Gastrocnemius medialis (tissue), 4 donors: ENCODE measurements around the gene TRAK1. TPM values are rescaled to one million over a fixed set of nuclear protein-coding genes. Genes with fewer than 3 reads are reported as not detected.

Source experiments
- ATAC-seq, 2 donors: fragments of 150-250 bp; one replicate each; pipeline ENCODE4 v1.9.1; 2016
- DNase-seq, 2 donors: peaks; one replicate each; pipeline ENCODE4 v3.0.0-alpha.2; 2019
- H3K27ac ChIP-seq, 4 donors: fragments of 200-600 bp; sonication (generic); 1 replicate in 1 of 4; 2 replicates in 3 of 4; pipeline ENCODE4 v1.5.1; 2016 to 2018; ENCODE audit warnings: mild to moderate bottlenecking in 2 of 4, moderate library complexity in 1 of 4
- H3K27me3 ChIP-seq, 3 donors: fragments of 200-600 bp; sonication (generic) in 2 of 3; 1 replicate in 1 of 3; 2 replicates in 2 of 3; pipeline versions ENCODE4 v1.5.1 to v1.6.0; 2016 to 2019; ENCODE audit warnings: mild to moderate bottlenecking in 1 of 3, moderate library complexity in 1 of 3
- H3K36me3 ChIP-seq, 2 donors: fragments of 200-600 bp; sonication (generic) in 1 of 2; one replicate each; pipeline ENCODE4 v1.5.1; 2017 to 2018
- H3K4me1 ChIP-seq, 2 donors: fragments of 200-600 bp; sonication (generic) in 1 of 2; one replicate each; pipeline ENCODE4 v1.5.1; 2016 to 2017; ENCODE audit warnings: mild to moderate bottlenecking in 2 of 2
- H3K4me3 ChIP-seq, 4 donors: fragments of 200-600 bp; sonication (generic) in 3 of 4; 1 replicate in 1 of 4; 2 replicates in 3 of 4; pipeline ENCODE4 v1.5.1; 2016 to 2019; ENCODE audit warnings: mild to moderate bottlenecking in 2 of 4
- H3K9me3 ChIP-seq, 3 donors: fragments of 200-600 bp; sonication (generic) in 2 of 3; 1 replicate in 1 of 3; 2 replicates in 2 of 3; pipeline ENCODE4 v1.5.1; 2016 to 2019
- CTCF ChIP-seq, 5 experiments: fragments of 450-650 bp in 3 of 5; fragments of 200-600 bp in 2 of 5; sonication (generic) in 2 of 5; IDR thresholded peaks in 4 of 5; conservative IDR thresholded peaks in 1 of 5; 1 replicate in 4 of 5; 2 replicates in 1 of 5; pipeline ENCODE4 v1.5.1; 2016 to 2019; ENCODE audit warnings: antibody characterized with exemption in 5 of 5, mild to moderate bottlenecking in 3 of 5, moderate library complexity in 3 of 5
- POLR2A ChIP-seq, 2 donors: fragments of 450-650 bp; IDR thresholded peaks; one replicate each; pipeline ENCODE4 v1.6.1; 2017; ENCODE audit warnings: antibody characterized with exemption in 2 of 2, mild to moderate bottlenecking in 2 of 2, moderate library complexity in 2 of 2
- in situ Hi-C, 4 donors: fragments of 200-750 bp; cut with MboI; loops; one replicate each; pipeline versions ENCODE4 v1.15.0 to v1.8.0; 2017; ENCODE audit warnings: low sequenced_read_pairs in 4 of 4
- intact Hi-C: fragments of 100-400 bp; cut with DNase I; formaldehyde crosslinking; loops from one replicate; pipeline ENCODE4 v1.15.1; 2023; ENCODE audit warnings: low total_unique reads
- total RNA-seq, 4 donors: library from RNA; depleted of rRNA; stranded (reverse); fragments of >200 nt; gene quantifications; one replicate each; pipeline versions ENCODE4 v1.1.0 to v1.2.3, GENCODE V29; 2016

Gene TRAK1
- total RNA-seq, 4 donors from 2014 or later: 59.5 to 109 (median 98.6) TPM

- H3K4me1 ChIP-seq: peaks cover 80 to 86% of the 10 kb centered on the region in 2 donors
- in situ Hi-C loops: loop anchor here in 1 of 4 donors (10.0 kb wide), 1 partner anchor 46 kb away; no protein-coding TSS in a partner anchor
Measured at GRCh38 chr3:42070524-42070923, 20.6 kb upstream of the TRAK1 start.

DNA sequence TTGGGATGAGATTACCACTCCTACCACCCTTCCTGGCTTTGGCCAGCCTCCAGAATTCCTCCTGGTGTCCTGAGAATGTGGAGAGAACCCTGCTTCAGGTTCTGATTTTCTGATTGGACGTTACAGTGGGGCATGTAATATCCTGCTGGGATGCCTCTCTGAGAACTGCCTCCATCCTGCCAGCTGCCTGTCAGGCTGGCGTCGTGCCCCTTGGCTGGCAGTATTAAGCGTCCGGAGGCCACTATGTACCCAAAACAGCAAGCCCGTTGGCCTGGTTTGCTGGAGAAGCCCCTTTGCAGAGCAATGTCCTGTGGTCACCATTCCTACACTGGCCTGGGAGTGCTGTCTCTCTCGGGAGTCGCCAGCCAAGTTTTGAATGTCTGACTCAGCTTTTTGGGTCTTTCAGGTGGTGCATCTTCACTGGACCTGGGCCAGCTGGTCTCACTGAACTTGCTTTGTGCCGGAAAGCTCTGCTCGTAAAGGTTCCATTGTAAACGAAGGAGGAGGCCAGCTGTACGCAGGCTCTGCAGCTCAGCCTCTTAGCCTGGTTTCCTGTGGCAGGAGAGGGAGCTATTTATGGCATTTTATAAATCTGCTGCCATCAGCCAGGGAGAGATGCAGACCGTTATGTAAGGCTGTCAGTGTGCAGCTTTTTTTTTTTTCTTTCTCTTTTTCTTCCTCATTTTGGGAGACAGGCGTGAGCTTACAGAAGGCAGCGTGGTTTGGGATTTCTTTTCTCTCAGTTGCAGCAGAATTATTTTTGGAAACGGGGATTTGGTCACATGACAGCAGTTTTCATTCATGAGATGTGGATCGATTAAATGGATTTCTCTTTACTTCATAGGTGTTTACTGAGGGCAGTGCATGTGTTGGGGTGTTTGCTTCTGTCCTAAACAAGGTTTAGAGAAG lies 19.0 kb upstream of the TRAK1 start:
- Histone ChIP-seq H3K4me3 (peak overlapping the region; percentile 30 to 51 (median 42)), H3K27ac (peak overlapping the region; percentile 81 to 94 (median 90)), H3K4me1 (peaks cover 67 to 70% of the 10 kb centered on the region in 2 donors), H3K27me3 (no peaks in the 10 kb centered on the region), H3K9me3 (no peaks in the 10 kb centered on the region), H3K36me3 (no peaks in the 10 kb centered on the region)
- in situ Hi-C loops (loop anchor here in 1 of 4 donors (10.0 kb wide), 1 partner anchor 47 kb away; no protein-coding TSS in a partner anchor), intact Hi-C loops (no loop called here)
- peak; percentile 74 to 84 for DNase-seq
- no peak for TF ChIP-seq CTCF (IDR thresholded peaks at IDR 0.05 in 4 of 5, conservative IDR thresholded peaks at IDR 0.05 in 1 of 5)
- no peak for TF ChIP-seq POLR2A (IDR thresholded peaks at IDR 0.05)
- peak; percentile 82 to 90 for ATAC-seq

More at GRCh38 chr3:42070524-42070923, 20.6 kb upstream of the TRAK1 start:
- Histone ChIP-seq H3K4me3 (no peak overlapping the region), H3K27me3 (no peaks in the 10 kb centered on the region), H3K9me3 (no peaks in the 10 kb centered on the region), H3K27ac (peak overlapping the region; percentile 81 to 94 (median 90)), H3K36me3 (no peaks in the 10 kb centered on the region)
- ATAC-seq (no peak), DNase-seq (no peak)
- intact Hi-C loops: no loop called here
- no peak for TF ChIP-seq POLR2A (IDR thresholded peaks at IDR 0.05)
- TF ChIP-seq CTCF (IDR thresholded peaks at IDR 0.05 in 4 of 5, conservative IDR thresholded peaks at IDR 0.05 in 1 of 5): no peak

DNA sequence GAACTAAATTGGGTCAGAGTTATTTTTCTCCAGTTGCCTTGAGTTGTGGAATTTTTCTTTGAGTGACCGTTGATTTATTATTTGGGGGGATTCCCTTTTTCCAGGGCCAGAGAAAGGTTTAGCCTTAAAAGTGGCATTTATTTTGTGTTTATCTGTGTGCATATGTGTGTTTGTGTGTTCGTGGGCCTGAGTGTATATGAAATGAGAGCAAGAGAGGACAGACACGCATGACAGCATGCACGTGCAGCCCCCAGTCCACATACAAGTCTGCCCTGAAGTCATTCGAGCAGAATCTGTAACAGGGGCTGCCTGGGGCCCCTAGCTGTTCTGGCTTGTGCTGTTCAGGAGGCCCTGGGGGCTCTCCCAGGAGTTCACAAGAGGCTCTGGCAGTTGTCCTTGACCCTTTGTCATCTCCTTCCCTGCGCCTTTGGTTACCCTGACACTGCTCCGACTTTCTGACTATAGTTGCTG lies 18.3 kb upstream of the TRAK1 start:
- H3K9me3 ChIP-seq: no peaks in the 10 kb centered on the region
- peak overlapping the region; percentile 30 to 51 (median 42) for H3K4me3 ChIP-seq
- TF ChIP-seq POLR2A (IDR thresholded peaks at IDR 0.05) (no peak), CTCF (IDR thresholded peaks at IDR 0.05 in 4 of 5, conservative IDR thresholded peaks at IDR 0.05 in 1 of 5) (no peak)
- peaks cover 67 to 68% of the 10 kb centered on the region in 2 donors for H3K4me1 ChIP-seq
- H3K27me3 ChIP-seq: no peaks in the 10 kb centered on the region
- intact Hi-C loops (no loop called here), in situ Hi-C loops (loop anchor here in 1 of 4 donors (10.0 kb wide), 1 partner anchor 48 kb away; no protein-coding TSS in a partner anchor)
- DNase-seq (no peak), ATAC-seq (no peak)
- peak overlapping the region; percentile 81 to 94 (median 90) for H3K27ac ChIP-seq
- no peaks in the 10 kb centered on the region for H3K36me3 ChIP-seq

DNA sequence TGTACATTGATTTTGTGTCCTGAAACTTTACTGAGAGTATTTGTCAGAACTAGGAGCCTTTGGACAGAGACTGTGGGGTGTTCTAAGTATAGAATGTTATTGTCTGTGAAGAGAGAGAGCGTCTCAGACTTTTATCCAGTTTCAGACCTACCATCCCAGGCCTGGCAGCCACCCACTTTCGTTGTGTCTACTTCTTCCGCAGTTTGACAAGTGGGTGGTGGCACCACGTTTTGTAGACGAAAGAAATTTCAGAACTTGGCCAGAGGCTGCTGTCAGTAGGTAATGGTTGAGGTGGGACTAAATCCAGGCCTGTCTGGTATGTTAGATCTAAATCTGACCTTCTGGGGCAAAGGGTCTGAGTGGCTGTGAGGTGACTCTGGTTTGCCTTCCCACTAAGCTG lies 13.4 kb upstream of the TRAK1 start:
- Histone ChIP-seq H3K36me3 (no peaks in the 10 kb centered on the region), H3K9me3 (no peaks in the 10 kb centered on the region), H3K27me3 (no peaks in the 10 kb centered on the region), H3K27ac (peak overlapping the region; percentile 53 to 75 (median 66)), H3K4me1 (peaks cover 56 to 70% of the 10 kb centered on the region in 2 donors), H3K4me3 (no peak overlapping the region)
- TF ChIP-seq POLR2A (IDR thresholded peaks at IDR 0.05) (no peak), CTCF (IDR thresholded peaks at IDR 0.05 in 4 of 5, conservative IDR thresholded peaks at IDR 0.05 in 1 of 5) (no peak)
- ATAC-seq (no peak), DNase-seq (no peak)
- intact Hi-C loops: no loop called here
- in situ Hi-C loops: loop anchor here in 1 of 4 donors (10.0 kb wide), 1 partner anchor 53 kb away; no protein-coding TSS in a partner anchor
